ENCODE measurements around the gene GPR78. TPM values are rescaled to one million over a fixed set of nuclear protein-coding genes. Genes with fewer than 3 reads are reported as not detected.

GPR78 gene
- total and polyA plus RNA-seq, 2 of the 13 experiments (the other 11 are each of a cell fraction or from before 2014, with no cell fraction given), result 0.01 to 0.07 TPM

DNA sequence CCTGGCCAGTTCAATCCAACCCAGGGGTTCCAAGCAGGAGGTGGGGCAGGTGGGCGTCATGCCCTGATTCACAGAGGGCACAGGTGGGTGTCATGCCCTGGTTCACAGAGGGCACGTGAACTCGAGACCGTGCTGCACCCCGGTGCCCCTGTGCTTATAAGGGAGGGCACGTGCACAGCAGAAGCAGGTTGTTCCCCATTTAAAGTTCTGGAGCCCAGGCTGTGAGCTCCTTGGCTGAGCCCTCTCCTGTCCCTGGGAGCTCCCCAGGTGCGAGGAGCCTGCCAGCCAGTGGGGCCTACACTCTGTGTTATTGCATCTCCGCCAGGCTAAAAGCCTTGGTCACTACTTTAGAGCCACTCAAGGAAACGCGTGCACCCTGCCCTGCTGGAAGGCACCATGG is 9.1 kb downstream of the GPR78 start:
- no peak for ATAC-seq
- no peaks in the 10 kb centered on the region for H3K79me2 ChIP-seq (ENCODE audit: insufficient read depth, low read length)
- no peaks in the 10 kb centered on the region for H3K36me3 ChIP-seq (replicated peaks in 1 of 2; ENCODE audit: control insufficient read depth in 1 of 2, insufficient read depth in 2 of 2, low read length in 2 of 2)
- H3K27ac ChIP-seq (ENCODE audit: extremely low read length, insufficient read depth, low read length), result no peak overlapping the region
- 0% methylated on average over 1 of the region's 10 CpGs for WGBS (ENCODE audit: low lambda C conversion rate)
- in situ Hi-C loops (cut with HindIII; ENCODE audit: extremely low pct_ligation_motif_present, low pct_unique_long_range_greater_than_20kb), result no loop called here
- no peak for DNase-seq (ENCODE audit: low spot score)
- POLR2A ChIA-PET, result no interaction called here
- peaks cover 13 to 67% of the 10 kb centered on the region in 2 experiments for H3K27me3 ChIP-seq (ENCODE audit: control insufficient read depth in 1 of 2, insufficient read depth in 2 of 2, low read length in 2 of 2)
- H3K9me3 ChIP-seq (ENCODE audit: low read length), result no peaks in the 10 kb centered on the region
- 0 out of 2 replicates have a peak, but pooled peaks cover 14% of the 10 kb centered on the region for H3K4me1 ChIP-seq (ENCODE audit: insufficient read depth, low read length)
- H3K4me3 ChIP-seq (replicated peaks in 1 of 3; ENCODE audit: insufficient read depth in 1 of 3, low read depth in 2 of 3, low read length in 3 of 3), result no peak overlapping the region
- no peak overlapping the region for H3K9ac ChIP-seq (ENCODE audit: insufficient read depth, low read depth, low read length)
- BruUV-seq (replicated peaks), result no TSS peak
- H4K20me1 ChIP-seq (ENCODE audit: insufficient read depth, low read length), result peaks cover 5% of the 10 kb centered on the region; the same call in 1 of the 2 replicates
- intact Hi-C loops (cut with micrococcal nuclease; ENCODE audit: unreplicated experiment), result no loop called here
- TF ChIP-seq ZNF737 (CRISPR knock-in tag; IDR thresholded peaks at IDR 0.05; ENCODE audit: borderline replicate concordance) (no peak), KAT2B (IDR thresholded peaks at IDR 0.05; ENCODE audit: borderline replicate concordance, low read depth, low read length) (no peak), ZNF510 (CRISPR knock-in tag; IDR thresholded peaks at IDR 0.05; ENCODE audit: low read depth) (no peak), TFE3 (CRISPR knock-in tag; IDR thresholded peaks at IDR 0.05) (no peak), ZNF543 (CRISPR knock-in tag; IDR thresholded peaks at IDR 0.05) (no peak), MLX (CRISPR knock-in tag; IDR thresholded peaks at IDR 0.05) (no peak), TCF12 (IDR thresholded peaks at IDR 0.05) (no peak), TCF12 (CRISPR knock-in tag; IDR thresholded peaks at IDR 0.05) (no peak), ZNF24 (IDR thresholded peaks at IDR 0.05) (no peak), ZFP36L2 (CRISPR knock-in tag; IDR thresholded peaks at IDR 0.05) (no peak), TCF7L2 (IDR thresholded peaks at IDR 0.05; ENCODE audit: low read depth, low read length) (no peak), ZNF572 (CRISPR knock-in tag; IDR thresholded peaks at IDR 0.05) (no peak), GMEB1 (CRISPR knock-in tag; IDR thresholded peaks at IDR 0.05; ENCODE audit: borderline replicate concordance) (no peak), ARNTL (CRISPR knock-in tag; IDR thresholded peaks at IDR 0.05) (no peak), DR1 (CRISPR knock-in tag; IDR thresholded peaks at IDR 0.05) (no peak), NR1H2 (CRISPR knock-in tag; IDR thresholded peaks at IDR 0.05; ENCODE audit: borderline replicate concordance, low read depth) (no peak)
- TF ChIP-seq, protein P1, sequence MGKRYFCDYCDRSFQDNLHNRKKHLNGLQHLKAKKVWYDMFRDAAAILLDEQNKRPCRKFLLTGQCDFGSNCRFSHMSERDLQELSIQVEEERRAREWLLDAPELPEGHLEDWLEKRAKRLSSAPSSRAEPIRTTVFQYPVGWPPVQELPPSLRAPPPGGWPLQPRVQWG (CRISPR knock-in tag; IDR thresholded peaks at IDR 0.05; ENCODE audit: borderline replicate concordance, low read depth), result no peak
- TF ChIP-seq, protein P2, sequence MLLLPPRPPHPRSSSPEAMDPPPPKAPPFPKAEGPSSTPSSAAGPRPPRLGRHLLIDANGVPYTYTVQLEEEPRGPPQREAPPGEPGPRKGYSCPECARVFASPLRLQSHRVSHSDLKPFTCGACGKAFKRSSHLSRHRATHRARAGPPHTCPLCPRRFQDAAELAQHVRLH (CRISPR knock-in tag; IDR thresholded peaks at IDR 0.05; ENCODE audit: borderline replicate concordance, low read depth), result no peak
- H2AFZ ChIP-seq (ENCODE audit: low read length), result no peak overlapping the region
- CTCF ChIA-PET (ENCODE audit: low intra/inter-chr PET ratio, low total read pairs), result no interaction called here
- FAIRE-seq, result no peak
- H3K4me2 ChIP-seq (ENCODE audit: low read depth, low read length), result no peak overlapping the region
